Motor neuron (in vitro differentiated cells): ENCODE results near the gene DSTYK. TPM values are rescaled to one million over a fixed set of nuclear protein-coding genes. Genes with fewer than 3 reads are reported as not detected.
A peak's percentile ranks its signal among the peaks of the same experiment; 100 is the strongest.
"Not testable (repeated sequence)": the region's sequence is repeated elsewhere in the genome, so short reads cannot be mapped to it uniquely, and the experiment has no call there.

Experiments used
- ATAC-seq, 8 experiments: fragments of 200-7000 bp; cut with Tn5 transposase; replicated peaks in 6 of 8; 2 replicates each; pipeline ENCODE4 v1.8.0; 2021; ENCODE audit warnings: mild to moderate bottlenecking in 8 of 8, moderate library complexity in 8 of 8
- H3K27ac ChIP-seq, 2 donors: fragments of 250-450 bp; sonication (Bioruptor Pico); 2 replicates each; pipeline ENCODE4 v1.9.0; 2021; ENCODE audit warnings: antibody characterized with exemption in 2 of 2, mild to moderate bottlenecking in 2 of 2, moderate library complexity in 1 of 2
- H3K4me1 ChIP-seq, 2 donors: fragments of 250-450 bp; sonication (Bioruptor Pico); replicated peaks in 1 of 2; 2 replicates each; pipeline ENCODE4 v1.6.1; 2021; ENCODE audit warnings: antibody characterized with exemption in 2 of 2, mild to moderate bottlenecking in 2 of 2, moderate library complexity in 1 of 2
- H3K4me3 ChIP-seq, 5 donors: fragments of 250-450 bp; sonication (Bioruptor Pico); 2 replicates each; pipeline ENCODE4 v1.9.0; 2021; ENCODE audit warnings: antibody characterized with exemption in 5 of 5, mild to moderate bottlenecking in 5 of 5, moderate library complexity in 4 of 5
- WGBS, 10 experiments: fragments of 450-650 bp; shearing (Covaris generic); methylation state at CpG; one replicate each; pipeline ENCODE4 v1.0.0; 2022; 5-methylcytosine and 5-hydroxymethylcytosine counted together
- in situ Hi-C, 9 experiments: fragments of 400-800 bp; cut with MboI; loops; one replicate each; pipeline ENCODE4 v1.15.0; 2021; ENCODE audit warnings: low sequenced_read_pairs in 9 of 9, low pct_unique_long_range_greater_than_20kb in 2 of 9; ENCODE audit not compliant: unreplicated experiment in 9 of 9
- total RNA-seq, 8 experiments: library from RNA; unstranded; fragments of 300-600 nt; gene quantifications; 2 replicates each; pipeline versions ENCODE4 v1.2.3 to v1.2.4, GENCODE V29; 2022

The DSTYK gene
- total RNA-seq, 8 experiments from 2014 or later: 9.6 to 18.3 (median 12.0) TPM

GRCh38 chr1:205237526-205238484, 26.3 kb upstream of the DSTYK start:
- no peak overlapping the region for H3K4me3 ChIP-seq
- in situ Hi-C loops: loop anchor here in 1 of 9 experiments (25.0 kb wide), 1 partner anchor 676 kb away; no protein-coding TSS in a partner anchor
- H3K4me1 ChIP-seq: peaks cover 0 to 12% of the 10 kb centered on the region in 2 donors
- no peak for ATAC-seq
- WGBS, 10 experiments: 67 to 100% (median 88%) methylated on average over 1 to 12 of the region's 12 CpGs
- H3K27ac ChIP-seq: no peak overlapping the region

GRCh38 chr1:205236951-205237475, 25.5 kb upstream of the DSTYK start:
- Histone ChIP-seq H3K4me3 (no peak overlapping the region), H3K4me1 (peaks cover 0 to 12% of the 10 kb centered on the region in 2 donors), H3K27ac (no peak overlapping the region)
- in situ Hi-C loops: loop anchor here in 1 of 9 experiments (25.0 kb wide), 1 partner anchor 675 kb away; no protein-coding TSS in a partner anchor
- ATAC-seq: no peak
- 20 to 100% (median 72%) methylated on average over 1 to 4 of the region's 4 CpGs; no CpG with 5 or more reads in 2 of the 10 experiments for WGBS, 10 experiments

- in situ Hi-C loops: loop anchor here in 1 of 9 experiments (25.0 kb wide), 1 partner anchor 674 kb away; no protein-coding TSS in a partner anchor
- WGBS, 10 experiments: 78 to 98% (median 92%) methylated on average over 1 to 8 of the region's 8 CpGs
- Histone ChIP-seq H3K4me3 (no peak overlapping the region), H3K27ac (no peak overlapping the region), H3K4me1 (peaks cover 0 to 12% of the 10 kb centered on the region in 2 donors)
- peak in 2 of 8 experiments; percentile 19 to 41 for ATAC-seq
Measured at GRCh38 chr1:205236526-205236925, 25.0 kb upstream of the DSTYK start.

- Histone ChIP-seq H3K4me3 (no peak overlapping the region), H3K4me1 (peaks cover 0 to 12% of the 10 kb centered on the region in 2 donors), H3K27ac (no peak overlapping the region)
- in situ Hi-C loops: loop anchor here in 1 of 9 experiments (25.0 kb wide), 1 partner anchor 674 kb away; no protein-coding TSS in a partner anchor
- WGBS, 10 experiments: 64 to 100% (median 96%) methylated on average over 2 to 6 of the region's 6 CpGs; no CpG with 5 or more reads in 2 of the 10 experiments
- no peak for ATAC-seq
Measured at GRCh38 chr1:205235951-205236350, 24.4 kb upstream of the DSTYK start.

- WGBS, 10 experiments: 80 to 93% (median 87%) methylated on average over 1 to 5 of the region's 7 CpGs; no CpG with 5 or more reads in 2 of the 10 experiments
- in situ Hi-C loops: loop anchor here in 1 of 9 experiments (25.0 kb wide), 1 partner anchor 672 kb away; no protein-coding TSS in a partner anchor
- peaks cover 11 to 21% of the 10 kb centered on the region in 2 donors for H3K4me1 ChIP-seq
- not testable (repeated sequence) for H3K27ac ChIP-seq, H3K4me3 ChIP-seq, ATAC-seq
Measured at GRCh38 chr1:205233986-205234385, 22.5 kb upstream of the DSTYK start.

- WGBS, 10 experiments: 38 to 100% (median 86%) methylated on average over 1 to 3 of the region's 3 CpGs; no CpG with 5 or more reads in 1 of the 10 experiments
- H3K4me3 ChIP-seq: no peak overlapping the region
- H3K27ac ChIP-seq: no peak overlapping the region
- peaks cover 12 to 21% of the 10 kb centered on the region in 2 donors for H3K4me1 ChIP-seq
- ATAC-seq: no peak
- in situ Hi-C loops: loop anchor here in 1 of 9 experiments (25.0 kb wide), 1 partner anchor 671 kb away; no protein-coding TSS in a partner anchor
Measured at GRCh38 chr1:205232945-205233397, 21.5 kb upstream of the DSTYK start.

GRCh38 chr1:205232127-205232820, 20.8 kb upstream of the DSTYK start:
- Histone ChIP-seq H3K4me1 (peaks cover 12 to 21% of the 10 kb centered on the region in 2 donors), H3K4me3 (no peak overlapping the region), H3K27ac (no peak overlapping the region)
- no peak for ATAC-seq
- WGBS, 10 experiments: 72 to 100% (median 94%) methylated on average over 1 to 5 of the region's 7 CpGs; no CpG with 5 or more reads in 3 of the 10 experiments
- in situ Hi-C loops: loop anchor here in 1 of 9 experiments (25.0 kb wide), 1 partner anchor 670 kb away; no protein-coding TSS in a partner anchor

- ATAC-seq: no peak
- in situ Hi-C loops: loop anchor here in 1 of 9 experiments (25.0 kb wide), 1 partner anchor 669 kb away; no protein-coding TSS in a partner anchor
- Histone ChIP-seq H3K27ac (no peak overlapping the region), H3K4me1 (peaks cover 17 to 21% of the 10 kb centered on the region in 2 donors), H3K4me3 (no peak overlapping the region)
- 50 to 100% (median 94%) methylated on average over 1 to 4 of the region's 5 CpGs; no CpG with 5 or more reads in 3 of the 10 experiments for WGBS, 10 experiments
Measured at GRCh38 chr1:205230982-205231381, 19.5 kb upstream of the DSTYK start.

GRCh38 chr1:205229916-205230700, 18.6 kb upstream of the DSTYK start:
- in situ Hi-C loops: loop anchor here in 1 of 9 experiments (25.0 kb wide), 1 partner anchor 668 kb away; no protein-coding TSS in a partner anchor
- ATAC-seq: no peak
- H3K4me1 ChIP-seq: peaks cover 17 to 20% of the 10 kb centered on the region in 2 donors
- H3K27ac ChIP-seq: no peak overlapping the region
- H3K4me3 ChIP-seq: peak overlapping the region; percentile 58 to 94 (median 79)
- WGBS, 10 experiments: 21 to 85% (median 64%) methylated on average over 1 to 10 of the region's 10 CpGs; no CpG with 5 or more reads in 1 of the 10 experiments

- peaks cover 17 to 20% of the 10 kb centered on the region in 2 donors for H3K4me1 ChIP-seq
- H3K4me3 ChIP-seq: peak overlapping the region; percentile 58 to 94 (median 79)
- ATAC-seq: peak in 5 of 8 experiments; percentile 4 to 32 (median 10)
- 0 to 33% (median 20%) methylated on average over 2 to 5 of the region's 15 CpGs; no CpG with 5 or more reads in 3 of the 10 experiments for WGBS, 10 experiments
- no peak overlapping the region for H3K27ac ChIP-seq
- in situ Hi-C loops: loop anchor here in 1 of 9 experiments (25.0 kb wide), 1 partner anchor 667 kb away; no protein-coding TSS in a partner anchor
Measured at GRCh38 chr1:205229399-205229871, 17.9 kb upstream of the DSTYK start.

- Histone ChIP-seq H3K27ac (no peak overlapping the region), H3K4me1 (peaks cover 17 to 20% of the 10 kb centered on the region in 2 donors), H3K4me3 (peak overlapping the region; percentile 58 to 94 (median 79))
- in situ Hi-C loops: loop anchor here in 1 of 9 experiments (25.0 kb wide), 1 partner anchor 666 kb away; no protein-coding TSS in a partner anchor
- 0% methylated on average over 1 to 4 of the region's 27 CpGs; no CpG with 5 or more reads in 6 of the 10 experiments for WGBS, 10 experiments
- ATAC-seq: peak in 5 of 8 experiments; percentile 45 to 65 (median 60)
Measured at GRCh38 chr1:205228093-205228521, 16.6 kb upstream of the DSTYK start.
